Hepatocyte (in vitro differentiated cells): ENCODE measurements around the gene CCDC154.

Experiments
- EZH2 ChIP-seq: fragments of 200-600 bp; sonication (generic); IDR thresholded peaks from 2 replicates; pipeline ENCODE4 v1.6.1; 2016; ENCODE audit warnings: antibody characterized with exemption, mild to moderate bottlenecking, borderline replicate concordance
- EZH2phosphoT487 ChIP-seq: fragments of 200-600 bp; sonication (generic); IDR thresholded peaks from one replicate; pipeline ENCODE4 v1.6.1; 2018; ENCODE audit warnings: antibody characterized with exemption, mild to moderate bottlenecking, low read depth, moderate library complexity; ENCODE audit not compliant: unreplicated experiment, severe bottlenecking
- TF ChIP-seq, protein P1 (sequence below): fragments of 200-600 bp; sonication (generic); IDR thresholded peaks from 2 replicates; pipeline ENCODE4 v1.5.1; 2016; ENCODE audit warnings: antibody characterized with exemption, mild to moderate bottlenecking; ENCODE audit not compliant: poor library complexity

DNA sequence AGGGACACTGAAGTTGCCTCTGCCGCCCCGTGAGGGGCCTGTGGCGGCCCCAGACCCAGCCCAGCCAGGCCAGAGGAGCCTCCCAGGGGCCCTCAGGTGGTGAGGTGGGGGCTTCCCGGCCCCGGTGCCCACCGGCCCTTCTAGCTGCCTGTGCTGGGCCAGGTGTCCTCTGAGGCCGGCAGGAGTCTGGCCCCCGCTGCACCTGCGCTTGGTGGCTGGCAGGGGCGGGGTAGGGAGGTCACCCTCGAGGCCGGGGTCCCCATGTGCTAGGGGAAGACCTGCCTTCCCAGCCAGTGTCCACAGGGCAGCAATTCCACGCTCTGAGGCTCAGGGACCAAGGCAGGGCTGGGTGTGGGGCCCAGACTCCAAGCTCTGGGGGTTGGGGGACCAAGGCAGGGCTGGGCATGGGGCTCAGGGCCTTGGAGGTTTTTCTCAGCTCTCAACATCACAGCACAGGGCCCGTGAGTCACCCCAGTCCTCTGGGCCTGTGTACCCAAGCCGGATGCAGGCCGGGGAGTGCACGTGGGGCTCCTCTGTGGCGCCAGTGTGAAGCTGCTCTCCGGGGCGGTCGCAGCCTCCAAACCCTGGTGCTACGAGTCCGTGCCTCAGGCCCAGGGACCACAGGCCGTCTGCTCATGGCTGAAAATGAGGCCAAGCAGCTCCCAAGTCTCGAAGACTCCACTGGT lies 1.3 kb upstream of the CCDC154 start:
- TF ChIP-seq EZH2 (no peak), EZH2phosphoT487 (no peak)
- TF ChIP-seq, protein P1, sequence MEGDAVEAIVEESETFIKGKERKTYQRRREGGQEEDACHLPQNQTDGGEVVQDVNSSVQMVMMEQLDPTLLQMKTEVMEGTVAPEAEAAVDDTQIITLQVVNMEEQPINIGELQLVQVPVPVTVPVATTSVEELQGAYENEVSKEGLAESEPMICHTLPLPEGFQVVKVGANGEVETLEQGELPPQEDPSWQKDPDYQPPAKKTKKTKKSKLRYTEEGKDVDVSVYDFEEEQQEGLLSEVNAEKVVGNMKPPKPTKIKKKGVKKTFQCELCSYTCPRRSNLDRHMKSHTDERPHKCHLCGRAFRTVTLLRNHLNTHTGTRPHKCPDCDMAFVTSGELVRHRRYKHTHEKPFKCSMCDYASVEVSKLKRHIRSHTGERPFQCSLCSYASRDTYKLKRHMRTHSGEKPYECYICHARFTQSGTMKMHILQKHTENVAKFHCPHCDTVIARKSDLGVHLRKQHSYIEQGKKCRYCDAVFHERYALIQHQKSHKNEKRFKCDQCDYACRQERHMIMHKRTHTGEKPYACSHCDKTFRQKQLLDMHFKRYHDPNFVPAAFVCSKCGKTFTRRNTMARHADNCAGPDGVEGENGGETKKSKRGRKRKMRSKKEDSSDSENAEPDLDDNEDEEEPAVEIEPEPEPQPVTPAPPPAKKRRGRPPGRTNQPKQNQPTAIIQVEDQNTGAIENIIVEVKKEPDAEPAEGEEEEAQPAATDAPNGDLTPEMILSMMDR = no peak
